HG02623 (cell line): Measurements from ENCODE around the gene GUCY1B1.
"Not testable (repeated sequence)": the region's sequence is repeated elsewhere in the genome, so short reads cannot be mapped to it uniquely, and the experiment has no call there.

Source experiments
- ATAC-seq: cut with Tn5 transposase; IDR thresholded peaks from one replicate; pipeline ENCODE4 v1.9.1; 2021; ENCODE audit warnings: moderate library complexity; ENCODE audit not compliant: unreplicated experiment

GUCY1B1 gene

GRCh38 chr4:155797581-155797980 is 38.8 kb downstream of the GUCY1B1 start:
- not testable (repeated sequence) for ATAC-seq

- ATAC-seq = no peak
Observed at GRCh38 chr4:155799116-155799793, 40.4 kb downstream of the GUCY1B1 start.

GRCh38 chr4:155799794-155800123 is 40.9 kb downstream of the GUCY1B1 start:
- ATAC-seq = no peak

- no peak for ATAC-seq
Observed at GRCh38 chr4:155800685-155801343, 42.0 kb downstream of the GUCY1B1 start.

GRCh38 chr4:155802190-155802959 is 43.6 kb downstream of the GUCY1B1 start:
- ATAC-seq = no peak

- no peak for ATAC-seq
Observed at GRCh38 chr4:155805016-155805415, 46.2 kb downstream of the GUCY1B1 start.

GRCh38 chr4:155807021-155807420 is 48.2 kb downstream of the GUCY1B1 start:
- no peak for ATAC-seq

GRCh38 chr4:155809835-155810234 is 51.0 kb downstream of the GUCY1B1 start:
- peak; percentile 99 for ATAC-seq

- no peak for ATAC-seq
Observed at GRCh38 chr4:155811083-155811482, 52.3 kb downstream of the GUCY1B1 start.

- no peak for ATAC-seq
Observed at GRCh38 chr4:155818639-155819038, 59.8 kb downstream of the GUCY1B1 start.

- no peak for ATAC-seq
Observed at GRCh38 chr4:155819066-155819465, 60.2 kb downstream of the GUCY1B1 start.

GRCh38 chr4:155820887-155821518 is 62.2 kb downstream of the GUCY1B1 start:
- ATAC-seq = no peak

- no peak for ATAC-seq
Observed at GRCh38 chr4:155822572-155822971, 63.8 kb downstream of the GUCY1B1 start.

- no peak for ATAC-seq
Observed at GRCh38 chr4:155828628-155829027, 69.8 kb downstream of the GUCY1B1 start.

- no peak for ATAC-seq
Observed at GRCh38 chr4:155832664-155833063, 73.8 kb downstream of the GUCY1B1 start.

GRCh38 chr4:155837203-155837796 is 78.5 kb downstream of the GUCY1B1 start:
- ATAC-seq = no peak

- no peak for ATAC-seq
Observed at GRCh38 chr4:155842080-155842479, 83.3 kb downstream of the GUCY1B1 start.

GRCh38 chr4:155846929-155847328 is 88.1 kb downstream of the GUCY1B1 start:
- no peak for ATAC-seq

- no peak for ATAC-seq
Observed at GRCh38 chr4:155849042-155849441, 90.2 kb downstream of the GUCY1B1 start.

GRCh38 chr4:155853189-155853588 is 94.4 kb downstream of the GUCY1B1 start:
- no peak for ATAC-seq

- ATAC-seq = no peak
Observed at GRCh38 chr4:155854582-155855226, 95.9 kb downstream of the GUCY1B1 start.
